GM12878 (cell line): ENCODE data around the gene NKAIN2. TPM values are rescaled to one million over a fixed set of nuclear protein-coding genes. Genes with fewer than 3 reads are reported as not detected.

Source experiments
- ATAC-seq: fragments of 200-7000 bp; cut with Tn5 transposase; 3 replicates; pipeline ENCODE4 v1.9.1; 2020; ENCODE audit warnings: mild to moderate bottlenecking, moderate library complexity
- BruUV-seq: library from RNA; stranded (reverse); fragments of 400-500 nt; replicated peaks from 2 replicates; lab custom pipeline; 2021; lab: Mats Ljungman, UMichigan
- CTCF ChIA-PET: fragments of 300-600 bp; sonication (Branson Sonifier 250); formaldehyde crosslinking; extraction: SDS; loops from one replicate; lab custom pipeline; 2021; ENCODE audit warnings: inconsistent platforms; lab: Yijun Ruan, JAX
- POLR2A ChIA-PET: fragments of 350-600 bp; formaldehyde crosslinking; extraction: SDS; loops from one replicate; lab custom pipeline; 2021; ENCODE audit warnings: inconsistent platforms; lab: Charles Lee
- RAD21 ChIA-PET: fragments of 300-600 bp; sonication (Branson Sonifier 250); formaldehyde crosslinking; loops from one replicate; lab custom pipeline; 2023; ENCODE audit warnings: antibody characterized with exemption; ENCODE audit not compliant: unreplicated experiment; lab: Charles Lee
- SMC1A ChIA-PET: fragments of 300-600 bp; sonication (Branson Sonifier 250); formaldehyde crosslinking; loops from one replicate; lab custom pipeline; 2023; ENCODE audit not compliant: unreplicated experiment, uncharacterized antibody; lab: Charles Lee
- DNase-seq: peaks from one replicate; pipeline ENCODE4 v3.0.0-alpha.2; 2011; ENCODE audit warnings: low read depth, low spot score
- FAIRE-seq: peaks from 3 replicates; lab custom pipeline; 2011; peaks lifted over from hg19 to GRCh38; lab: Jason Lieb, UNC
- H2AFZ ChIP-seq: 2 replicates; pipeline ENCODE4 v1.6.0; 2011; ENCODE audit warnings: low read depth, low read length, control low read depth; ENCODE audit not compliant: control insufficient read depth
- H3K27ac ChIP-seq: 2 replicates; pipeline ENCODE4 v1.5.1; 2011; ENCODE audit warnings: control low read depth; ENCODE audit not compliant: control insufficient read depth, insufficient read depth
- H3K27me3 ChIP-seq, 2 experiments: replicated peaks in 1 of 2; 2 replicates each; pipeline versions ENCODE4 v1.6.0 to v1.6.1; 2011; ENCODE audit warnings: low read length in 1 of 2; ENCODE audit not compliant: control insufficient read depth in 2 of 2, insufficient read depth in 2 of 2
- H3K36me3 ChIP-seq, 2 experiments: 2 replicates each; pipeline ENCODE4 v1.5.1; 2011; ENCODE audit warnings: low read length in 1 of 2; ENCODE audit not compliant: control insufficient read depth in 2 of 2, insufficient read depth in 2 of 2
- H3K4me1 ChIP-seq: 2 replicates; pipeline ENCODE4 v1.6.1; 2011; ENCODE audit warnings: mild to moderate bottlenecking, low read length, moderate library complexity, mixed read lengths; ENCODE audit not compliant: control insufficient read depth, insufficient read depth
- H3K4me2 ChIP-seq: 2 replicates; pipeline ENCODE4 v1.6.0; 2011; ENCODE audit warnings: control low read depth; ENCODE audit not compliant: control insufficient read depth, insufficient read depth
- H3K4me3 ChIP-seq: fragments of 200-600 bp; sonication (generic); 2 replicates; pipeline ENCODE4 v1.5.1; 2016
- H3K79me2 ChIP-seq: 2 replicates; pipeline ENCODE4 v1.6.0; 2011; ENCODE audit warnings: low read length; ENCODE audit not compliant: control insufficient read depth, insufficient read depth
- H3K9ac ChIP-seq: 2 replicates; pipeline ENCODE4 v1.8.0; 2011; ENCODE audit warnings: low read length, control low read depth, mixed read lengths; ENCODE audit not compliant: control insufficient read depth, insufficient read depth
- H3K9me3 ChIP-seq: replicated peaks from 3 replicates; pipeline ENCODE4 v1.5.1; 2011; ENCODE audit warnings: mild to moderate bottlenecking, low read length; ENCODE audit not compliant: control insufficient read depth, insufficient read depth
- H4K20me1 ChIP-seq: 2 replicates; pipeline ENCODE4 v1.6.0; 2011; ENCODE audit not compliant: control insufficient read depth, insufficient read depth
- ATF3 ChIP-seq: IDR thresholded peaks from 2 replicates; pipeline ENCODE4 v1.6.1; 2011; ENCODE audit warnings: low read depth, mild to moderate bottlenecking, low read length, moderate library complexity, borderline replicate concordance; ENCODE audit errors: extremely low read depth
- BCLAF1 ChIP-seq: fragments of 450-650 bp; IDR thresholded peaks from 2 replicates; pipeline ENCODE4 v1.6.1; 2017; ENCODE audit warnings: antibody characterized with exemption, mild to moderate bottlenecking, moderate library complexity
- KDM1A ChIP-seq: fragments of 200-600 bp; sonication (generic); IDR thresholded peaks from 2 replicates; pipeline ENCODE4 v1.6.1; 2016; ENCODE audit warnings: borderline replicate concordance
- MAX ChIP-seq: IDR thresholded peaks from 2 replicates; pipeline ENCODE4 v1.6.1; 2012; ENCODE audit warnings: low read depth, low read length, improper control_type of control experiment
- MTA2 ChIP-seq: fragments of 450-650 bp; IDR thresholded peaks from 2 replicates; pipeline ENCODE4 v1.6.1; 2016; ENCODE audit warnings: low read depth, mild to moderate bottlenecking, moderate library complexity
- MYC ChIP-seq: IDR thresholded peaks from 2 replicates; pipeline ENCODE4 v1.6.1; 2011; ENCODE audit warnings: mild to moderate bottlenecking, low read length, moderate library complexity, inconsistent platforms; ENCODE audit not compliant: insufficient read depth, insufficient replicate concordance, insufficient read length, severe bottlenecking
- RBBP5 ChIP-seq: fragments of 200-600 bp; sonication (generic); conservative IDR thresholded peaks from 2 replicates; pipeline ENCODE4 v1.6.1; 2016
- ZBTB40 ChIP-seq: fragments of 450-650 bp; IDR thresholded peaks from 2 replicates; pipeline ENCODE4 v1.6.1; 2016; ENCODE audit warnings: mild to moderate bottlenecking, moderate library complexity, borderline replicate concordance
- WGBS: methylation state at CpG from one replicate; pipeline ENCODE4 v1.1.6; 2016; ENCODE audit warnings: low lambda C conversion rate; ENCODE audit not compliant: insufficient replicate concordance, insufficient coverage; ENCODE audit errors: missing lambda C conversion rate; 5-methylcytosine and 5-hydroxymethylcytosine counted together
- in situ Hi-C: fragments of 300-500 bp; cut with MboI; formaldehyde crosslinking; loops from 9 replicates; pipeline ENCODE4 v1.14.3; 2018; ENCODE audit warnings: mixed read lengths
- intact Hi-C: fragments of 100-400 bp; cut with micrococcal nuclease; formaldehyde crosslinking; loops from one replicate; pipeline ENCODE4 v1.14.2; 2022; ENCODE audit not compliant: unreplicated experiment
- polyA plus RNA-seq, 11 experiments: library from polyadenylated mRNA; depleted of rRNA in 4 of 11; unstranded in 6 of 11; stranded (reverse) in 5 of 11; fragments of >200 nt; fragmentation: Nextera tagmentation in 4 of 11; fragmentation: Illumina TruSeq in 1 of 11; extraction: Ambion mirVana in 4 of 11; extraction: Trizol in 1 of 11; gene quantifications; 1 replicate in 1 of 11; 2 replicates in 10 of 11; pipeline versions ENCODE4 v1.2.1 to v1.2.3, GENCODE V29; 2011 to 2016; ENCODE audit warnings: inconsistent platforms in 2 of 11, missing spikeins in 2 of 11, low read depth in 1 of 11
- total RNA-seq, 4 experiments: library from RNA; depleted of rRNA in 3 of 4; stranded (reverse); fragments of >200 nt in 3 of 4; fragmentation: Illumina TruSeq in 1 of 4; extraction: Trizol in 1 of 4; gene quantifications; 2 replicates each; pipeline versions ENCODE4 v1.2.1 to v1.2.3, GENCODE V29; 2013 to 2021

NKAIN2 gene
- total and polyA plus RNA-seq, 10 of the 15 experiments (the other 5 are each of a cell fraction or from before 2014, with no cell fraction given), result not detected

GRCh38 chr6:123873974-123874373 is 70.3 kb downstream of the NKAIN2 start:
- Histone ChIP-seq H3K9ac (no peak overlapping the region), H2AFZ (no peak overlapping the region), H3K27ac (no peak overlapping the region), H3K4me2 (no peak overlapping the region), H3K79me2 (no peaks in the 10 kb centered on the region), H4K20me1 (no peaks in the 10 kb centered on the region), H3K4me1 (no peaks in the 10 kb centered on the region), H3K27me3 (no peaks in the 10 kb centered on the region), H3K4me3 (no peak overlapping the region), H3K36me3 (no peaks in the 10 kb centered on the region), H3K9me3 (no peaks in the 10 kb centered on the region)
- intact Hi-C loops, result no loop called here
- no peak for TF ChIP-seq BCLAF1
- TF ChIP-seq RBBP5, result no peak
- FAIRE-seq (no peak), DNase-seq (no peak), ATAC-seq (no peak)
- CTCF ChIA-PET, result no interaction called here
- RAD21 ChIA-PET, result no interaction called here
- WGBS, result 20% methylated on average over 1 of the region's 1 CpG
- in situ Hi-C loops, result no loop called here
- no TSS peak for BruUV-seq
- POLR2A ChIA-PET, result no interaction called here
- SMC1A ChIA-PET, result interaction anchor here (1.2 kb wide), 1 partner anchor 10 kb away, joined by 3 read pairs; no protein-coding TSS in a partner anchor

GRCh38 chr6:123875784-123876183 is 72.1 kb downstream of the NKAIN2 start:
- H3K4me2 ChIP-seq, result no peak overlapping the region
- no peaks in the 10 kb centered on the region for H4K20me1 ChIP-seq
- CTCF ChIA-PET, result interaction anchor here (1.2 kb wide), 1 partner anchor 10 kb away, joined by 3 read pairs; no protein-coding TSS in a partner anchor
- POLR2A ChIA-PET, result no interaction called here
- H3K4me1 ChIP-seq, result no peaks in the 10 kb centered on the region
- SMC1A ChIA-PET, result interaction anchor here (1.0 kb wide), 1 partner anchor 87 kb away, joined by 3 read pairs; no protein-coding TSS in a partner anchor
- FAIRE-seq (no peak), ATAC-seq (peak; percentile 52; the same call in 1 of the 3 replicates), DNase-seq (no peak)
- H3K9ac ChIP-seq, result no peak overlapping the region
- in situ Hi-C loops (no loop called here), intact Hi-C loops (no loop called here)
- H3K79me2 ChIP-seq, result no peaks in the 10 kb centered on the region
- no peaks in the 10 kb centered on the region for H3K27me3 ChIP-seq
- no TSS peak for BruUV-seq
- H3K4me3 ChIP-seq, result no peak overlapping the region
- no peaks in the 10 kb centered on the region for H3K9me3 ChIP-seq
- 20% methylated on average over 1 of the region's 1 CpG for WGBS
- H3K36me3 ChIP-seq, result no peaks in the 10 kb centered on the region
- no peak overlapping the region for H2AFZ ChIP-seq
- RAD21 ChIA-PET, result interaction anchor here (0.7 kb wide), 1 partner anchor 50 kb away, joined by 3 read pairs; no protein-coding TSS in a partner anchor
- H3K27ac ChIP-seq, result no peak overlapping the region
- TF ChIP-seq ZBTB40 (no peak), MYC (no peak), MAX (no peak), KDM1A (no peak), MTA2 (peak; percentile 52; the same call in 1 of the 2 replicates), ATF3 (no peak)
